NCI-H526 (cell line): ENCODE data around the gene RSAD2.
"Not testable (repeated sequence)": the region's sequence is repeated elsewhere in the genome, so short reads cannot be mapped to it uniquely, and the experiment has no call there.

Experiments
- DNase-seq, 2 experiments: peaks; one replicate each; lab custom pipeline; 2025; lab: John Stamatoyannopoulos, UW

RSAD2 gene

DNA sequence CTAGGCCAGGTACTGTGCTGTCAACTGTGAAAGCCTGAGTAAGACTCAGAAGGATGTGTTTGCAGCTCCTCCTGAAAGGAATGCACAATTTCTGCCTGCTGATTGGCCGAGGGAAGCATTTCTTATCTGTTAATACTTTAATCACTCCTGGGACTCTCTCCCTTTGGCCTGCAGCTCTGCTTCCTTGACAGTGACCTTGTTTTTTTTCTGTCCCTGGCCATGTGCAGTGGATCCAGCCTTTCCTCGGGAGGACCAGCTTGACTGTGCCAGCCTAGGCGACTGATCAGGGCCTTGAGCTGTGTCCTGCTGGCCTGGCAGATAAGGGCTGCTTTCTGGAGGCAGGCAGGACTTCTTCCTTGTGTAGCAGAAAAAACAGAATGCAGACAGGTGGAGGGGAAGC, 49.6 kb downstream of the RSAD2 start:
- DNase-seq = no peak

GRCh38 chr2:6927753-6928152, 50.2 kb downstream of the RSAD2 start:
- DNase-seq = no peak

DNA sequence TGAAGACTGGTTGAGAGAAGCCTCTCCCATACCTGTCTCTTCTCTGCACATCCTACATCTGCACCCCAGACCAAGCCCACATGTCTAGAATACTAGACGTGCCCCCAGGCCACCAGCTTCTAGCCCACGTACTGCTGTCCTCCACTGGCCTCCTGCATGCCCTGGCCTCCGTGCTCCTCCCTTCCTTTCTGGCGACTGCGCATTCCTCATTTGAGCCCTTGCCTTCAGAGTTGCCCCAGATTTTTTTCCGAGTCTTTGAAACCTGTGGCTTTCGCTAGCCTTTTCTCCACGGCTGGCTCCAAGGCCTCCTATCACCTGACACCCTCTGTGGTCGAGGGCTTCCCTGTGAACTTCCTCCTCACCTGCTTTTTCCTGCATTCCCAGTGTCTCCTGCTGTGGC, 50.9 kb downstream of the RSAD2 start:
- no peak for DNase-seq

- DNase-seq = no peak
Observed at GRCh38 chr2:6929196-6929819, 51.7 kb downstream of the RSAD2 start.

DNA sequence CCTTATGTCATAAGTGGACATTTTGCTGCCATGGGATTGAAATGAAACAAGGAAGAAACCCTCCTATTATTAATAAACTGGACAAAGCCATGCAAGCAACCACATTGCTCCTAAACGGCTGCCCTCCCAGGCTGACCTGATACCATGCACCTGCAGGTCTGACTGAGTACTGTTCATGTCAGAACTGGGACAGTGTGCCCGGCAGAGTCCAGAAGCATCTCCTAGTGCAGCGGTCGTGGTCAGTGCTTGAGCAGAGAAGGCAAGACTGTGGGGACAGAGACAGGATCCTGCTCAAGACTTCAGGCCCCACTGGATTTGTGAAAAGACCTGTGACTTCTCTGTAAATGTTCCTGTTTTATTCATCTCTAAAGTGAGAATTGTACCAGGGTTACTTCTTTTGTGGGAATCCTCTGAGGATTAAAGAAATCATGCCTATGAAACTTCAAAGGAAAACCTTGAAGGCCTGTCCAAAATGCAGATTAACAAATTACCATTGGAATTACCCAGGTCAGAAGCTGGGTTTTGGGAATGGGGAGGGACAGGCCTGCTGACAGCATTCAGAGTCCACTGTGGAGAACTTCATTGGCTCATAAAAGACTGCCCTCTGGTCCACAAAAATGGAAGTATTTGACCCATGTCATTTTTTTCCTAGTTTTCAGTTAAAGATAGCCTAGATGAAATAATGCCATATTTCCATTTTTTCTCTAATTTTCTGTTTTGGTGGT, 53.5 kb downstream of the RSAD2 start:
- no peak for DNase-seq

DNA sequence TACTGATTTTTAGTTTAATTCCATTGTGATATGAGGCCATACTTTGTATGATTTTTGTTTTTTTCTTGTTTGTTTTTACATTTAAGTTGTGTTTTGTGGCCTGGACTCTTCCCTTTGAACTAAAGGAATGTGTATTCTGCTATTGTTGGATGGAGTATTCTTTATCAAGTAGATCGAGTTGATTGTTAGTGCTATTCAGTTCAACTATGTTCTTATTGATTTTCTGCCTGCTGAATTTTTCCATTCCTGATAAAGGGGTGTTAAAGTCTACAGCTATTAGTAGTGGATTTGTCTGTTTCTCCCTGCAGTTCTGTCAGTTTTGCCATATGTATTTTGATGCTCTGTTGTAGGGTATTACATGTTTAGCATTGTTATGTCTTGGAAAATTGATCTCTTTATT, 54.2 kb downstream of the RSAD2 start:
- DNase-seq = no peak

GRCh38 chr2:6932206-6932605, 54.6 kb downstream of the RSAD2 start:
- no peak for DNase-seq

- DNase-seq = peak in 1 of 2 experiments; percentile 22
Observed at GRCh38 chr2:6932828-6933227, 55.3 kb downstream of the RSAD2 start.

DNA sequence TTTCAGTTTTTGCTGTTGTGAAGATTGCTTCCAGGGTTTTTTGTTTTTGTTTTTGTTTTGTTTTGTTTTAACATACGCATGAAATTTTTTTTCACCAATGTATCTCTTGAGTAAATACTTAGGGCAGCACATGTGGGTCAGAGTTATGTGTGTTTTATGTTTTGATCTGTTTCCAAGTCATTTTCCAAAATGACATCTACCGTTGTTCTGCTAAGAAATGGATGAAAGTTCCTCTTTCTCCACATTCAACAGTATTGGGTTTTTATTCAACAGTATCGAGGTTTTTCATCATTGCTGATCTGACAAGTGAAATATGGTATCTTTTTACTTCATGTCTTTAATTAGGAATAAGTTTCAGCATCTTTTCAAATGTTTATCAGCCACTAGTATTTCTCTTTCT, 56.3 kb downstream of the RSAD2 start:
- no peak for DNase-seq

DNA sequence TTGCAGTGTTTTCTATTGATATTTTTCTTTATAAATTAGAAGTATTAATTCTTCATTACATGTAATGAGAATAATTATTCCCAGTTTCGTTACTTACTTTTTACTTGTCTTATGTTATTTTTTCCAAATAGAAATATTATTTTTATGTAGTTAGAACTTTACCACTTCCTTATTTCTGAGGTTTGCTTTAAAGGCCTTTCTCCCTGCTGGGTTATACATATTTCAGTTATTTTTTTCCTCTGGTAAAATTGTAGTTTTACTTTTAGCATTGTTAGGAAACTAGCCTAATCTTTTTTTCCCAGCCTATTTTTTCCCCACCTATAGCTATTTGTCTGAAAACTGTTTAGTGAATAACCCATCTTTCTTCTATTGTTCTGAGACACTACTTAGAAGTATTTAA, 56.8 kb downstream of the RSAD2 start:
- DNase-seq = no peak

GRCh38 chr2:6934758-6935651, 57.4 kb downstream of the RSAD2 start:
- no peak for DNase-seq

GRCh38 chr2:6935652-6936020, 58.1 kb downstream of the RSAD2 start:
- not testable (repeated sequence) for DNase-seq

DNA sequence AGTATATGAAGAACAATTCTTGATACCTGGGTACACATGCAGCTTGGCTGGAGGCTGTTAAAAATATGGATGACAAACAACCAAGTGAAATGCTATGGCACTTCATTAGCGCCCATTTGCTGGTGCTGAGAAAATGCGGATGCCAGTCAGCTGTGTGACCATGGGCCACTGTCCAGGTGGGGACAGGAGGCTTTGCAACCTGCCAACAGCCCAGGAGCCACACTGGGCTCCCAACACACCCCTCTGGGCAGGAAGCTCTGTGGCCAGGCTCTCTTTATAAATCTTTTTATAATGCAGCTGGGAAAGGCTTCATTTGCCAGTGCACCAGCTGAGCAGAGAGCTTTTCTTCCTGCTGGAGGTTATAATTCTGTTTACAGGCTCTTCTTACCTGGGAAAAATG, 59.6 kb downstream of the RSAD2 start:
- no peak for DNase-seq

- DNase-seq = no peak
Observed at GRCh38 chr2:6937582-6937981, 60.0 kb downstream of the RSAD2 start.

DNA sequence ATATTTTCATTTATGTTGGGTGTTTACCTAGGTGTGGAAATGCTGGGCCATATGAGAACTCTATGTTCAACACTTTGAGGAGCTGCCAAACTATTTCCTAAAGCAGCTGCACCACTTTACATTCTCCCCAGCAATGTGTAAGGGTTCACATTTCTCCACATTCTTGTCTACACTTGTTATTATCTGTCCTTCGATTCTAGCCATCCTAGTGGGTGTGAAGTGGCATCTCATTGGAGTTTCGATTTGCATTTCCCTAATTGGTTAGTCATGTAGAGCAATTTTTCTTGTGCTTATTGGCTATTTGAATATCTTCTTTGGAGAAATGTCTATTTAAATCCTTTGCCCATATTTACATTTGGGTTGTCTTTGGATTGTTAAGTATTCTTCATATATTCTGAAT, 61.5 kb downstream of the RSAD2 start:
- peak; percentile 61 to 66 for DNase-seq

GRCh38 chr2:6940820-6941219, 63.2 kb downstream of the RSAD2 start:
- DNase-seq = no peak

- no peak for DNase-seq
Observed at GRCh38 chr2:6941299-6942046, 63.9 kb downstream of the RSAD2 start.

DNA sequence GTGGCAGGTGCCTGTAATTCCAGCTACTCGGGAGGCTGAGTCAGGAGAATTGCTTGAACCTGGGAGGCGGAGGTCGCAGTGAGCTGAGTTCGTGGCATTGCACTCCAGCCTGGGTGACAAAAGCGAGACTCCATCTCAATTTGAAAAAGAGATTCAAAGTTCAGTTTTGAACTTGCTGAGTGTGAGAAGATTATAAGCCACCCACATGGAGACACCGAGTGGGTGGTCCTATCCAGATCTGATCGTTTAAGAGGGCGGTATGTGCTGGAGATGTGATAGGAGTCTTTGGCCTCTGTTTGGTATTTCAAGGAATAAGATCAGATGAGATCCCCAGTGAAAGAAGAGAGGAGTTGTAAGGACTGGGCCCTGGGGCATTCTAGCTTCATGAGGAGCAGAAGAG, 65.3 kb downstream of the RSAD2 start:
- DNase-seq = no peak

DNA sequence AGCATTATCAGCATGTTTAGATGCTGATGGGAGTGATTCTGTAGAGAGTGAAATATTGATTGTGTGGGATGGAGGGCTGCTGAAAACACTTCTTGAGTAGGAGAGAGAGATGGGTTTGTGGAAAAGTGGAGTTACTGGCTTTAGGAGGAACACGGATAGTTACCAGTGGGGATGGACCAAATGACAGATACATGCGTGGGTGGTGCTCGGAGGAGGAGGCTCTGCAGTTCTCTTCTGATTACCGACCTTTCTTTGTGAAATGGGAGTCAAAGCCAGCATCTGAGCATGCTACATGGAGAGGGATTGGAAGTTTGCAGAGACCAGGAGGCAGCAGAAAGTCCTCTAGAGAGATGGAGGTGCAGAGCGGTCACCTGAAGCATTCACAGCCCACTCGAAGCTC, 65.9 kb downstream of the RSAD2 start:
- DNase-seq = no peak

DNA sequence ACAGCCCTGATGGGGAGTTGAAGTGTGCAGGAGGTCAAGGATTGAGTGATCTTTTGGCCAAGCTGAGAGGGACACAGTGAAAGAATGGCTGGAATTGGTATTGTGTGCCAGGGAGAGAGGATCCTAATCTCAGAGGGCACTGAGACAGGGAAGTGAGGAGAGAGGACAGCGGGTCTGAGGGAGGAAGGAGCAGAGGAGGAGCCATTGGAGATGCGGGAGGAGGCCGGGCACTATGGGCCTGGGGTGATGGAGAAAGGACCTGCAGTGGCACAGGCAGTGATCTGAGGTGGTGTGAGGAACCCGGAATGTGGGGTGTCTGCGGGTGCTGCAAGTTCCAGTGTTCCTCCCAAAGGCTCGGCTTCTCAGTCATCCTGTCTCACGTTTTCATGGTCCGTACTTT, 66.4 kb downstream of the RSAD2 start:
- no peak for DNase-seq

- no peak for DNase-seq
Observed at GRCh38 chr2:6944555-6944954, 67.0 kb downstream of the RSAD2 start.

DNA sequence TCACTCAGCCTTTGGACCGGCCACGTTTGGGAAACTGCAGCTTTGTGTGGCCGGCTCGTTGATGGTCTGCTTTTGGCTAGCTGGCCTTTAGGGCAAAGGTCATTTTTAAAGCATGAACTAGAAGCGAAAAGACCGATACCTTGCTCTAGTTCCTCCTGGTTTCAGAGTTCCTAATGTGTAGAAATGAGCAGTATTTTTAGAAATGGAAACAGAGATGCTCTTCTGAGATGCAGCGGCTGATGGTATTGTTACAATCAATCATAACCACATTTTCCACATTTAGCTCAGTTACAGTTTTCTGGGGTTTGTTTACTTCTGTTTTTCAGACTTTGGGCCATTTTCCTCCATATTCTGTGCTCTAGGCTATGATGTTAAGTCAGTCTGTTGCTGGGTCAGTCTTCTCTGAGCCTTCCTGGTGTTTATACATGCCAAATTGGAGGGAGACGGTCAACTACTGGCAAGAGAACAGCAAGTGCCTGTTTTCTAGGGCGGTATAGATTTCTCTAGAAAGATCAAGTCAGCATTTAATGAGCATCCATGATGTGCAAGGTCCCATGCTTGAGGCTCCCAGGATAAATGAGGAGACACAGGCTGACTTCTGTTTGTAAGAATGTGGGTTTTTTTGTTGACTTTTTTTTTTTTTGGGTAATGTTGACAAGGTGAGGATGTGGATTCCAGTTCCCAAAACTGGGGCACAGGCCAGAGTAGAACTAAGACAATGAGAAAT, 67.7 kb downstream of the RSAD2 start:
- no peak for DNase-seq
